HEK293 (cell line): Measurements from ENCODE around the gene AKT3.

Source experiments
- GFI1B ChIP-seq: fragments of 450-650 bp; formaldehyde crosslinking; IDR thresholded peaks from 2 replicates; pipeline ENCODE4 v1.5.1; 2016; ENCODE audit warnings: missing biosample characterization, missing genetic modification characterization
- GLIS1 ChIP-seq: fragments of 450-650 bp; formaldehyde crosslinking; IDR thresholded peaks from 2 replicates; pipeline ENCODE4 v1.5.1; 2016; ENCODE audit warnings: missing biosample characterization, missing genetic modification characterization
- KLF7 ChIP-seq: fragments of 450-650 bp; formaldehyde crosslinking; IDR thresholded peaks from 2 replicates; pipeline ENCODE4 v1.5.1; 2016; ENCODE audit warnings: missing biosample characterization, missing genetic modification characterization, borderline replicate concordance
- KLF8 ChIP-seq: fragments of 450-650 bp; formaldehyde crosslinking; IDR thresholded peaks from 2 replicates; pipeline ENCODE4 v1.5.1; 2016; ENCODE audit warnings: missing biosample characterization, missing genetic modification characterization
- SP3 ChIP-seq: fragments of 450-650 bp; formaldehyde crosslinking; IDR thresholded peaks from 2 replicates; pipeline ENCODE4 v1.5.1; 2016; ENCODE audit warnings: missing biosample characterization, missing genetic modification characterization
- YY1 ChIP-seq: fragments of 450-650 bp; formaldehyde crosslinking; IDR thresholded peaks from 2 replicates; pipeline ENCODE4 v1.5.1; 2018; ENCODE audit warnings: missing biosample characterization, missing genetic modification characterization
- ZBTB8A ChIP-seq: fragments of 450-650 bp; formaldehyde crosslinking; IDR thresholded peaks from 2 replicates; pipeline ENCODE4 v1.5.1; 2016; ENCODE audit warnings: missing biosample characterization, missing genetic modification characterization
- ZFHX2 ChIP-seq: fragments of 450-650 bp; formaldehyde crosslinking; conservative IDR thresholded peaks from 2 replicates; pipeline ENCODE4 v1.5.1; 2016; ENCODE audit warnings: missing biosample characterization, missing genetic modification characterization
- ZNF23 ChIP-seq: fragments of 450-650 bp; formaldehyde crosslinking; IDR thresholded peaks from 2 replicates; pipeline ENCODE4 v1.5.1; 2016; ENCODE audit warnings: missing biosample characterization, missing genetic modification characterization, borderline replicate concordance
- ZNF292 ChIP-seq: fragments of 450-650 bp; formaldehyde crosslinking; IDR thresholded peaks from 2 replicates; pipeline ENCODE4 v1.5.1; 2016; ENCODE audit warnings: low read depth, missing biosample characterization, missing genetic modification characterization, borderline replicate concordance
- ZNF394 ChIP-seq: fragments of 450-650 bp; formaldehyde crosslinking; IDR thresholded peaks from 2 replicates; pipeline ENCODE4 v1.5.1; 2016; ENCODE audit warnings: missing biosample characterization, missing genetic modification characterization, mild to moderate bottlenecking, moderate library complexity, borderline replicate concordance
- ZNF423 ChIP-seq: fragments of 450-650 bp; formaldehyde crosslinking; IDR thresholded peaks from 2 replicates; pipeline ENCODE4 v1.5.1; 2016; ENCODE audit warnings: missing biosample characterization, missing genetic modification characterization
- ZNF501 ChIP-seq: fragments of 450-650 bp; formaldehyde crosslinking; IDR thresholded peaks from 2 replicates; pipeline ENCODE4 v1.5.1; 2016; ENCODE audit warnings: missing biosample characterization, missing genetic modification characterization
- ZNF571 ChIP-seq: fragments of 450-650 bp; formaldehyde crosslinking; IDR thresholded peaks from 2 replicates; pipeline ENCODE4 v1.5.0; 2017; ENCODE audit warnings: missing biosample characterization, missing genetic modification characterization
- ZNF596 ChIP-seq: fragments of 450-650 bp; IDR thresholded peaks from 2 replicates; pipeline ENCODE4 v1.5.0; 2018; ENCODE audit warnings: missing biosample characterization, mild to moderate bottlenecking, missing genetic modification characterization, moderate library complexity
- ZNF626 ChIP-seq: fragments of 450-650 bp; sonication (Bioruptor Pico); formaldehyde crosslinking; IDR thresholded peaks from 2 replicates; pipeline ENCODE4 v1.5.1; 2018; ENCODE audit warnings: missing biosample characterization, missing genetic modification characterization, inconsistent platforms
- ZNF629 ChIP-seq: fragments of 450-650 bp; formaldehyde crosslinking; IDR thresholded peaks from 2 replicates; pipeline ENCODE4 v1.5.1; 2017; ENCODE audit warnings: missing biosample characterization, missing genetic modification characterization
- TF ChIP-seq, protein P1 (sequence below): fragments of 450-650 bp; formaldehyde crosslinking; conservative IDR thresholded peaks from 2 replicates; pipeline ENCODE4 v1.5.1; 2016; ENCODE audit warnings: low read depth, missing biosample characterization, missing genetic modification characterization
- TF ChIP-seq, protein P2 (sequence below): fragments of 450-650 bp; formaldehyde crosslinking; IDR thresholded peaks from 2 replicates; pipeline ENCODE4 v1.5.1; 2016; ENCODE audit warnings: missing biosample characterization, missing genetic modification characterization
- TF ChIP-seq, protein P3 (sequence below): fragments of 450-650 bp; formaldehyde crosslinking; IDR thresholded peaks from 2 replicates; pipeline ENCODE4 v1.5.1; 2016; ENCODE audit warnings: missing biosample characterization, missing genetic modification characterization, borderline replicate concordance
- TF ChIP-seq, protein P4 (sequence below): fragments of 450-650 bp; formaldehyde crosslinking; IDR thresholded peaks from 2 replicates; pipeline ENCODE4 v1.5.1; 2016; ENCODE audit warnings: missing biosample characterization, missing genetic modification characterization
- TF ChIP-seq, protein P5 (sequence below): fragments of 450-650 bp; formaldehyde crosslinking; IDR thresholded peaks from 2 replicates; pipeline ENCODE4 v1.5.1; 2016; ENCODE audit warnings: missing biosample characterization, missing genetic modification characterization, low read depth

AKT3 gene

DNA sequence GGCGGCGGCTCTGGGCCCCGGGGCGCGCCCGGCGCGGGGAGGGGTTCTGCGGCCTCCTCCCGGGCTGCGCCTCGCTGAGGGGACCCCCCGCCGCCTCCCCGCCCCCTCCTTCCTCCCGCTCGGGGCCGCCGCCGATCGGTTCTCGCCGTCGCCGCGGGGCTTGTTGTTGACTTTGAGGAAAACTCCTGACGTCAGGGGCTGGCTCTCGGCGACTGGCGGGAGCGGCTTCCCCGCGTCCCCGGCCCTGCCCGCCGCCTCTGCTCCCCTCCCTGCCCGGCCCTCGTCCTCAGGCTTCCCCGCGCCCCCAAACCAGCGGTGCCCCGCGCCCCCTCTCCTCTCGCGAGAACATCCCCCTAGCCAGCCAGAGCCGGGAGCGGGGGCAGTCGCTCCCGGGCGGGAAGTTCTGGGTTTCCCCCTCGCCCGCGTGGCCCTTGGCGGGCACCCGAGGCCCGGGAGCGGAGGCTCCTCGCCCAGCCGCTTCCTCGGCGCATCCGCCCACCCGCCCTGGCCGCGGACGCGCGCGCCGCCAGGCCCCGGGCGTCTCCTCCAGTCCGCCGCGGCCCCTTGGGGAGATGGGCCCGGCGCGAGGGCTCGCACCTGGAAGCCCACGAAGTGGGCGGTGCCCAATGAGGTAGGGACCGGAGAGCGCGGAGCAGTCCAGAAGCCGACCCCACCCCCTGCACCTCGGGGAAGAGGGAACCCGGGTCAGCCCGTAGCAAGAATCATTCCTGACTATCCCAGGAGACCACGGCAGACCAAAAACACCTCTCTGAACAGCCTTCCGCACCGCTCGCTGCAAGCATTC lies 611 bp upstream of the AKT3 start (continued):
- TF ChIP-seq, protein P1, sequence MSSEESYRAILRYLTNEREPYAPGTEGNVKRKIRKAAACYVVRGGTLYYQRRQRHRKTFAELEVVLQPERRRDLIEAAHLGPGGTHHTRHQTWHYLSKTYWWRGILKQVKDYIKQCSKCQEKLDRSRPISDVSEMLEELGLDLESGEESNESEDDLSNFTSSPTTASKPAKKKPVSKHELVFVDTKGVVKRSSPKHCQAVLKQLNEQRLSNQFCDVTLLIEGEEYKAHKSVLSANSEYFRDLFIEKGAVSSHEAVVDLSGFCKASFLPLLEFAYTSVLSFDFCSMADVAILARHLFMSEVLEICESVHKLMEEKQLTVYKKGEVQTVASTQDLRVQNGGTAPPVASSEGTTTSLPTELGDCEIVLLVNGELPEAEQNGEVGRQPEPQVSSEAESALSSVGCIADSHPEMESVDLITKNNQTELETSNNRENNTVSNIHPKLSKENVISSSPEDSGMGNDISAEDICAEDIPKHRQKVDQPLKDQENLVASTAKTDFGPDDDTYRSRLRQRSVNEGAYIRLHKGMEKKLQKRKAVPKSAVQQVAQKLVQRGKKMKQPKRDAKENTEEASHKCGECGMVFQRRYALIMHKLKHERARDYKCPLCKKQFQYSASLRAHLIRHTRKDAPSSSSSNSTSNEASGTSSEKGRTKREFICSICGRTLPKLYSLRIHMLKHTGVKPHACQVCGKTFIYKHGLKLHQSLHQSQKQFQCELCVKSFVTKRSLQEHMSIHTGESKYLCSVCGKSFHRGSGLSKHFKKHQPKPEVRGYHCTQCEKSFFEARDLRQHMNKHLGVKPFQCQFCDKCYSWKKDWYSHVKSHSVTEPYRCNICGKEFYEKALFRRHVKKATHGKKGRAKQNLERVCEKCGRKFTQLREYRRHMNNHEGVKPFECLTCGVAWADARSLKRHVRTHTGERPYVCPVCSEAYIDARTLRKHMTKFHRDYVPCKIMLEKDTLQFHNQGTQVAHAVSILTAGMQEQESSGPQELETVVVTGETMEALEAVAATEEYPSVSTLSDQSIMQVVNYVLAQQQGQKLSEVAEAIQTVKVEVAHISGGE (tag by site-specific recombination), result peak; percentile 30
- TF ChIP-seq SP3 (peak; percentile 68; the same call in 1 of the 2 replicates), ZNF23 (tag by site-specific recombination) (no peak), ZNF571 (no peak), ZNF596 (tag by site-specific recombination) (peak; percentile 56; the same call in 1 of the 2 replicates), ZBTB8A (tag by site-specific recombination) (peak; percentile 99; the same call in 1 of the 2 replicates), ZNF626 (tag by site-specific recombination) (peak; percentile 68; the same call in 1 of the 2 replicates), ZNF501 (tag by site-specific recombination) (0 out of 2 replicates have a peak, but pooled peaks have one; percentile 15), YY1 (peak; percentile 38; the same call in 1 of the 2 replicates), KLF8 (tag by site-specific recombination) (peak; percentile 90), KLF7 (tag by site-specific recombination) (peak; percentile 63; the same call in 1 of the 2 replicates), ZNF423 (tag by site-specific recombination) (peak; percentile 69), ZNF394 (no peak), ZNF292 (no peak), GFI1B (tag by site-specific recombination) (no peak), GLIS1 (tag by site-specific recombination) (peak; percentile 69), ZNF629 (tag by site-specific recombination) (peak; percentile 81), ZFHX2 (tag by site-specific recombination) (peak; percentile 83)
- TF ChIP-seq, protein P2, sequence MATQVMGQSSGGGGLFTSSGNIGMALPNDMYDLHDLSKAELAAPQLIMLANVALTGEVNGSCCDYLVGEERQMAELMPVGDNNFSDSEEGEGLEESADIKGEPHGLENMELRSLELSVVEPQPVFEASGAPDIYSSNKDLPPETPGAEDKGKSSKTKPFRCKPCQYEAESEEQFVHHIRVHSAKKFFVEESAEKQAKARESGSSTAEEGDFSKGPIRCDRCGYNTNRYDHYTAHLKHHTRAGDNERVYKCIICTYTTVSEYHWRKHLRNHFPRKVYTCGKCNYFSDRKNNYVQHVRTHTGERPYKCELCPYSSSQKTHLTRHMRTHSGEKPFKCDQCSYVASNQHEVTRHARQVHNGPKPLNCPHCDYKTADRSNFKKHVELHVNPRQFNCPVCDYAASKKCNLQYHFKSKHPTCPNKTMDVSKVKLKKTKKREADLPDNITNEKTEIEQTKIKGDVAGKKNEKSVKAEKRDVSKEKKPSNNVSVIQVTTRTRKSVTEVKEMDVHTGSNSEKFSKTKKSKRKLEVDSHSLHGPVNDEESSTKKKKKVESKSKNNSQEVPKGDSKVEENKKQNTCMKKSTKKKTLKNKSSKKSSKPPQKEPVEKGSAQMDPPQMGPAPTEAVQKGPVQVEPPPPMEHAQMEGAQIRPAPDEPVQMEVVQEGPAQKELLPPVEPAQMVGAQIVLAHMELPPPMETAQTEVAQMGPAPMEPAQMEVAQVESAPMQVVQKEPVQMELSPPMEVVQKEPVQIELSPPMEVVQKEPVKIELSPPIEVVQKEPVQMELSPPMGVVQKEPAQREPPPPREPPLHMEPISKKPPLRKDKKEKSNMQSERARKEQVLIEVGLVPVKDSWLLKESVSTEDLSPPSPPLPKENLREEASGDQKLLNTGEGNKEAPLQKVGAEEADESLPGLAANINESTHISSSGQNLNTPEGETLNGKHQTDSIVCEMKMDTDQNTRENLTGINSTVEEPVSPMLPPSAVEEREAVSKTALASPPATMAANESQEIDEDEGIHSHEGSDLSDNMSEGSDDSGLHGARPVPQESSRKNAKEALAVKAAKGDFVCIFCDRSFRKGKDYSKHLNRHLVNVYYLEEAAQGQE (tag by site-specific recombination), result 0 out of 2 replicates have a peak, but pooled peaks have one; percentile 50
- TF ChIP-seq, protein P3, sequence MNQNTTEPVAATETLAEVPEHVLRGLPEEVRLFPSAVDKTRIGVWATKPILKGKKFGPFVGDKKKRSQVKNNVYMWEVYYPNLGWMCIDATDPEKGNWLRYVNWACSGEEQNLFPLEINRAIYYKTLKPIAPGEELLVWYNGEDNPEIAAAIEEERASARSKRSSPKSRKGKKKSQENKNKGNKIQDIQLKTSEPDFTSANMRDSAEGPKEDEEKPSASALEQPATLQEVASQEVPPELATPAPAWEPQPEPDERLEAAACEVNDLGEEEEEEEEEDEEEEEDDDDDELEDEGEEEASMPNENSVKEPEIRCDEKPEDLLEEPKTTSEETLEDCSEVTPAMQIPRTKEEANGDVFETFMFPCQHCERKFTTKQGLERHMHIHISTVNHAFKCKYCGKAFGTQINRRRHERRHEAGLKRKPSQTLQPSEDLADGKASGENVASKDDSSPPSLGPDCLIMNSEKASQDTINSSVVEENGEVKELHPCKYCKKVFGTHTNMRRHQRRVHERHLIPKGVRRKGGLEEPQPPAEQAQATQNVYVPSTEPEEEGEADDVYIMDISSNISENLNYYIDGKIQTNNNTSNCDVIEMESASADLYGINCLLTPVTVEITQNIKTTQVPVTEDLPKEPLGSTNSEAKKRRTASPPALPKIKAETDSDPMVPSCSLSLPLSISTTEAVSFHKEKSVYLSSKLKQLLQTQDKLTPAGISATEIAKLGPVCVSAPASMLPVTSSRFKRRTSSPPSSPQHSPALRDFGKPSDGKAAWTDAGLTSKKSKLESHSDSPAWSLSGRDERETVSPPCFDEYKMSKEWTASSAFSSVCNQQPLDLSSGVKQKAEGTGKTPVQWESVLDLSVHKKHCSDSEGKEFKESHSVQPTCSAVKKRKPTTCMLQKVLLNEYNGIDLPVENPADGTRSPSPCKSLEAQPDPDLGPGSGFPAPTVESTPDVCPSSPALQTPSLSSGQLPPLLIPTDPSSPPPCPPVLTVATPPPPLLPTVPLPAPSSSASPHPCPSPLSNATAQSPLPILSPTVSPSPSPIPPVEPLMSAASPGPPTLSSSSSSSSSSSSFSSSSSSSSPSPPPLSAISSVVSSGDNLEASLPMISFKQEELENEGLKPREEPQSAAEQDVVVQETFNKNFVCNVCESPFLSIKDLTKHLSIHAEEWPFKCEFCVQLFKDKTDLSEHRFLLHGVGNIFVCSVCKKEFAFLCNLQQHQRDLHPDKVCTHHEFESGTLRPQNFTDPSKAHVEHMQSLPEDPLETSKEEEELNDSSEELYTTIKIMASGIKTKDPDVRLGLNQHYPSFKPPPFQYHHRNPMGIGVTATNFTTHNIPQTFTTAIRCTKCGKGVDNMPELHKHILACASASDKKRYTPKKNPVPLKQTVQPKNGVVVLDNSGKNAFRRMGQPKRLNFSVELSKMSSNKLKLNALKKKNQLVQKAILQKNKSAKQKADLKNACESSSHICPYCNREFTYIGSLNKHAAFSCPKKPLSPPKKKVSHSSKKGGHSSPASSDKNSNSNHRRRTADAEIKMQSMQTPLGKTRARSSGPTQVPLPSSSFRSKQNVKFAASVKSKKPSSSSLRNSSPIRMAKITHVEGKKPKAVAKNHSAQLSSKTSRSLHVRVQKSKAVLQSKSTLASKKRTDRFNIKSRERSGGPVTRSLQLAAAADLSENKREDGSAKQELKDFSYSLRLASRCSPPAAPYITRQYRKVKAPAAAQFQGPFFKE (tag by site-specific recombination), result no peak
- TF ChIP-seq, protein P4, sequence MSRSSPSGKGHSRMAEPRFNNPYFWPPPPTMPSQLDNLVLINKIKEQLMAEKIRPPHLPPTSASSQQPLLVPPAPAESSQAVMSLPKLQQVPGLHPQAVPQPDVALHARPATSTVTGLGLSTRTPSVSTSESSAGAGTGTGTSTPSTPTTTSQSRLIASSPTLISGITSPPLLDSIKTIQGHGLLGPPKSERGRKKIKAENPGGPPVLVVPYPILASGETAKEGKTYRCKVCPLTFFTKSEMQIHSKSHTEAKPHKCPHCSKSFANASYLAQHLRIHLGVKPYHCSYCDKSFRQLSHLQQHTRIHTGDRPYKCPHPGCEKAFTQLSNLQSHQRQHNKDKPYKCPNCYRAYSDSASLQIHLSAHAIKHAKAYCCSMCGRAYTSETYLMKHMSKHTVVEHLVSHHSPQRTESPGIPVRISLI (tag by site-specific recombination), result no peak
- TF ChIP-seq, protein P5, sequence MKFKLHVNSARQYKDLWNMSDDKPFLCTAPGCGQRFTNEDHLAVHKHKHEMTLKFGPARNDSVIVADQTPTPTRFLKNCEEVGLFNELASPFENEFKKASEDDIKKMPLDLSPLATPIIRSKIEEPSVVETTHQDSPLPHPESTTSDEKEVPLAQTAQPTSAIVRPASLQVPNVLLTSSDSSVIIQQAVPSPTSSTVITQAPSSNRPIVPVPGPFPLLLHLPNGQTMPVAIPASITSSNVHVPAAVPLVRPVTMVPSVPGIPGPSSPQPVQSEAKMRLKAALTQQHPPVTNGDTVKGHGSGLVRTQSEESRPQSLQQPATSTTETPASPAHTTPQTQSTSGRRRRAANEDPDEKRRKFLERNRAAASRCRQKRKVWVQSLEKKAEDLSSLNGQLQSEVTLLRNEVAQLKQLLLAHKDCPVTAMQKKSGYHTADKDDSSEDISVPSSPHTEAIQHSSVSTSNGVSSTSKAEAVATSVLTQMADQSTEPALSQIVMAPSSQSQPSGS (tag by site-specific recombination), result peak; percentile 52; the same call in 1 of the 2 replicates
